ENCODE results near the gene TMEM120B.

GRCh38 chr12:121731473-121731872 is 18.9 kb downstream of the TMEM120B start:
- TF ChIP-seq EZH2 (IDR thresholded peaks at IDR 0.05; ENCODE audit: insufficient read depth, poor library complexity, severe bottlenecking) (no peak), EZH2phosphoT487 (IDR thresholded peaks at IDR 0.05; ENCODE audit: insufficient read depth, low read depth) (no peak)
